ENCODE data around the gene RBFOX1. TPM values are rescaled to one million over a fixed set of nuclear protein-coding genes. Genes with fewer than 3 reads are reported as not detected.

Gene RBFOX1
- polyA plus RNA-seq, 1 experiment, result not detected

DNA sequence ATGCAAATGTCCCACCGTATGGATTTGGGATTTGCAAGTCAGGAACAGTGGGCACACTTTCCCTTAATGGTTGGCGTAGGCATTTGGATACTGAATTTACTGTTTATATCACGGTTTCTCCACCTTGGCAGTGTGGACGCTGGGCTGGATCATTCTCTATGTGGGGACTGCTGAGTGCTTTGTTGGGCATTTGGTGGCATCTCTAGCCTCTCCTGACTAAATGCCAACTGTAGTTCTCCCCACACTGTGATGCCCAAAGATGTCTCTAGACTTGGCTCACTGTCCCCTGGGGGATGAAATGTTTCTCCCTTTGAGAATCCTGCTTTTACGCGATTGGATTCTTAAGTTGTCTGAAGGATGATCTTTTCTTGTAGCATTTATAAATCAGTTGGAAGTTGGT lies 49.0 kb downstream of the RBFOX1 start:
- H3K9me3 ChIP-seq (ENCODE audit: control insufficient read depth, insufficient read depth, low read length), result peaks cover 23% of the 10 kb centered on the region
- POLR2A ChIA-PET, result no interaction called here
- no peaks in the 10 kb centered on the region for H3K27me3 ChIP-seq (ENCODE audit: control insufficient read depth, insufficient read depth, low read length)
- no peak overlapping the region for H3K4me3 ChIP-seq (ENCODE audit: low read depth, low read length)
- no peak for DNase-seq (ENCODE audit: low read depth, low spot score)
- no peak overlapping the region for H3K27ac ChIP-seq (ENCODE audit: low read depth, low read length)
- TF ChIP-seq, protein P1, sequence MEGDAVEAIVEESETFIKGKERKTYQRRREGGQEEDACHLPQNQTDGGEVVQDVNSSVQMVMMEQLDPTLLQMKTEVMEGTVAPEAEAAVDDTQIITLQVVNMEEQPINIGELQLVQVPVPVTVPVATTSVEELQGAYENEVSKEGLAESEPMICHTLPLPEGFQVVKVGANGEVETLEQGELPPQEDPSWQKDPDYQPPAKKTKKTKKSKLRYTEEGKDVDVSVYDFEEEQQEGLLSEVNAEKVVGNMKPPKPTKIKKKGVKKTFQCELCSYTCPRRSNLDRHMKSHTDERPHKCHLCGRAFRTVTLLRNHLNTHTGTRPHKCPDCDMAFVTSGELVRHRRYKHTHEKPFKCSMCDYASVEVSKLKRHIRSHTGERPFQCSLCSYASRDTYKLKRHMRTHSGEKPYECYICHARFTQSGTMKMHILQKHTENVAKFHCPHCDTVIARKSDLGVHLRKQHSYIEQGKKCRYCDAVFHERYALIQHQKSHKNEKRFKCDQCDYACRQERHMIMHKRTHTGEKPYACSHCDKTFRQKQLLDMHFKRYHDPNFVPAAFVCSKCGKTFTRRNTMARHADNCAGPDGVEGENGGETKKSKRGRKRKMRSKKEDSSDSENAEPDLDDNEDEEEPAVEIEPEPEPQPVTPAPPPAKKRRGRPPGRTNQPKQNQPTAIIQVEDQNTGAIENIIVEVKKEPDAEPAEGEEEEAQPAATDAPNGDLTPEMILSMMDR (IDR thresholded peaks at IDR 0.05; ENCODE audit: low read depth, low read length), result no peak
- CTCF ChIA-PET, result no interaction called here

DNA sequence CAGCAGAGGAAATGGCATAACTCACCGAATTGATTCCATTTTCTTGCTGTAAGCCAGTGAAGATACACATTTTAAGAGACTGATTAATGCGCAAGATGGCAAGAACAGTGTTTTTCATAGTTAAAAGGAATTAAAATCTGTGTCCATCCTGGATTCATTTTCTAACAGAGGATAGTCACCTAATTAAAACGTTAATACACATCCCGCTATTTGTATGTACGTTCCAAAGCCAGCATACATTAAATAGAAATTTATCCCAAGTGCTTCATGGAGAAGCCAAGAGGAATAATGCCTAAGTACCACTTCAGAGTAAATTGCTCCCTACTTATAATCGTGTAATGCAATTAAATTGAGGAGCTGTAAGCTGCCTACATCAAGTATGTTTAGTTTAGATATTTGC lies 49.9 kb downstream of the RBFOX1 start:
- ChIA-PET POLR2A (no interaction called here), CTCF (no interaction called here)
- H3K4me3 ChIP-seq (ENCODE audit: low read depth, low read length), result no peak overlapping the region
- no peaks in the 10 kb centered on the region for H3K27me3 ChIP-seq (ENCODE audit: control insufficient read depth, insufficient read depth, low read length)
- TF ChIP-seq, protein P1 (IDR thresholded peaks at IDR 0.05; ENCODE audit: low read depth, low read length), result no peak
- no peak overlapping the region for H3K27ac ChIP-seq (ENCODE audit: low read depth, low read length)
- no peak for DNase-seq (ENCODE audit: low read depth, low spot score)
- H3K9me3 ChIP-seq (ENCODE audit: control insufficient read depth, insufficient read depth, low read length), result peaks cover 24% of the 10 kb centered on the region

DNA sequence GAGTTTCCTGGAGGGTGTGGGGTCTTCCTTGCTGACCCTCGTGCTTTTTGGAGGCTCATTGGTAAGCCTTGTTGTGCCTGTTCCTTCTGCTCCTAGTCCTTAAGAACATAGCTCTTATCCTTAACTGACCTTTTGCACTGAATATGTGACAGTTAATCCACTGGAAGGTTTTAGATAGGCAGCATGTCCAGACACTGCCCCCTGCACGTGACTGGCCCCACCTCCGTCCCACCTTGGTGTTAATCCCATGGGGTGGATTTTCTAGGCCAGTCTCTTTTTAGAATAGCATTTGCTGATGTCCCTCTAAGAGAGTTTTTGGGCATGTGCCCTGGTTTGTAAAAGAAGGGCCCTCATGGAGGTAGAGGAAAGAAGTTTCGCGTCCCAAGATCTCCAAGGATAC lies 58.3 kb downstream of the RBFOX1 start:
- POLR2A ChIA-PET, result no interaction called here

DNA sequence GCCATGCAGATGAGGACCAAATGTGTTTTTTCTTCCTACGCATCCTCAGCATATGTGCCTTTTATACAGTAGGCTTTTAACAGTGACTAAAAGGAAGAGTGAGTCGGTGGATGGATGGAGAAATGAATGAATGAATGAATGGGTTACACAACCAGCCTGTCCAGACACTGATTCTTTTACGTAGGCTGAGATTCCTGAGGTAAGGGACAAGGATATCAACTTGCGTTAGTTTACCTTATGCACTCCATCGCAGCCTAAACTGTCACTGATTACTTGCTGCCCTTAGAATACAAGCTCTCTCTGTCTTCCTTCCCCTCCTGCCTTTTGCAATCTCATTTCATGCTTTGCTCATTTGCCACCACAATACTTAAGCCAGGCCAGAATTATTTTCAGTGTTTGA lies 59.0 kb downstream of the RBFOX1 start:
- H3K9me3 ChIP-seq (ENCODE audit: control insufficient read depth, insufficient read depth, low read length), result peaks cover 20% of the 10 kb centered on the region
- H3K4me3 ChIP-seq (ENCODE audit: low read depth, low read length), result no peak overlapping the region
- ChIA-PET POLR2A (no interaction called here), CTCF (no interaction called here)
- TF ChIP-seq, protein P1 (IDR thresholded peaks at IDR 0.05; ENCODE audit: low read depth, low read length), result no peak
- no peak for DNase-seq (ENCODE audit: low read depth, low spot score)
- H3K27ac ChIP-seq (ENCODE audit: low read depth, low read length), result no peak overlapping the region
- no peaks in the 10 kb centered on the region for H3K27me3 ChIP-seq (ENCODE audit: control insufficient read depth, insufficient read depth, low read length)

More for the DNA sequence above, 58.3 kb downstream of the RBFOX1 start:
- TF ChIP-seq, protein P1 (IDR thresholded peaks at IDR 0.05; ENCODE audit: low read depth, low read length), result no peak
- H3K27ac ChIP-seq (ENCODE audit: low read depth, low read length), result no peak overlapping the region
- H3K4me3 ChIP-seq (ENCODE audit: low read depth, low read length), result no peak overlapping the region
- DNase-seq (ENCODE audit: low read depth, low spot score), result no peak
- H3K27me3 ChIP-seq (ENCODE audit: control insufficient read depth, insufficient read depth, low read length), result no peaks in the 10 kb centered on the region
- CTCF ChIA-PET, result no interaction called here
- H3K9me3 ChIP-seq (ENCODE audit: control insufficient read depth, insufficient read depth, low read length), result peaks cover 16% of the 10 kb centered on the region

DNA sequence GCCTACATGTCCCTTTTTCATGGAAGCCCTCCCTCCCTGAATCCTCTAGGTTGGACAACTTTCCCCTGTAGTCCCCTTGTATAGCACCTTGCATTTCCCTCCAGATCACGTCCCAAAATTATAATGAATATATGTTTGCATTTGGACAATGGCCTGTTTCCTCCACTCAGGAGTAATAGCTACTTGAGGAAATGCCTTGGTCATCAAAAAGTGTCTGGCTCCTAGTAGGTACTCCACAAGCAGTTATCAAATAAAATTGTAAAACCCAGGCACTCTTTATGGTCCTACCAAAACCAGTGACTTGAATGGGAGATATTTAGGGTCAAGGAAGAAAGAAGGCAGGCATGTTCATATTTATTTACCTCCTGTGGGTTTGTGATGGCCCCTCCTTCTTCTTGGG lies 59.6 kb downstream of the RBFOX1 start:
- H3K27me3 ChIP-seq (ENCODE audit: control insufficient read depth, insufficient read depth, low read length), result no peaks in the 10 kb centered on the region
- ChIA-PET CTCF (no interaction called here), POLR2A (no interaction called here)
- H3K4me3 ChIP-seq (ENCODE audit: low read depth, low read length), result no peak overlapping the region
- H3K27ac ChIP-seq (ENCODE audit: low read depth, low read length), result no peak overlapping the region
- H3K9me3 ChIP-seq (ENCODE audit: control insufficient read depth, insufficient read depth, low read length), result peaks cover 21% of the 10 kb centered on the region
- no peak for DNase-seq (ENCODE audit: low read depth, low spot score)
- TF ChIP-seq, protein P1 (IDR thresholded peaks at IDR 0.05; ENCODE audit: low read depth, low read length), result no peak
